HepG2 (cell line): ENCODE measurements around the gene TRAP1. TPM values are rescaled to one million over a fixed set of nuclear protein-coding genes. Genes with fewer than 3 reads are reported as not detected.
A peak's percentile ranks its signal among the peaks of the same experiment; 100 is the strongest.

Source experiments
- MAF1 ChIP-seq: sonication (generic); formaldehyde crosslinking; IDR thresholded peaks from 2 replicates; pipeline ENCODE4 v1.5.0; 2020; ENCODE audit warnings: missing genetic modification reagents, borderline replicate concordance
- MAZ ChIP-seq, 2 experiments: sonication (generic) in 1 of 2; formaldehyde crosslinking in 1 of 2; IDR thresholded peaks; 2 replicates each; pipeline versions ENCODE4 v1.5.0 to v1.6.1; 2012 to 2020; ENCODE audit warnings: low read depth in 2 of 2, mild to moderate bottlenecking in 2 of 2, borderline replicate concordance in 1 of 2, improper control_type of control experiment in 1 of 2, low read length in 1 of 2, missing genetic modification reagents in 1 of 2, moderate library complexity in 1 of 2
- NFE2L2 ChIP-seq: fragments of 150-350 bp; IDR thresholded peaks from 2 replicates; pipeline ENCODE4 v1.6.1; 2014; ENCODE audit warnings: low read length
- NR2C2 ChIP-seq: sonication (generic); formaldehyde crosslinking; IDR thresholded peaks from 2 replicates; pipeline ENCODE4 v1.4.0; 2020; ENCODE audit warnings: missing genetic modification reagents, mild to moderate bottlenecking, moderate library complexity, borderline replicate concordance
- RAD51 ChIP-seq: fragments of 450-650 bp; IDR thresholded peaks from 2 replicates; pipeline ENCODE4 v1.6.1; 2016; ENCODE audit warnings: borderline replicate concordance
- SUZ12 ChIP-seq: fragments of 150-350 bp; IDR thresholded peaks from 2 replicates; pipeline ENCODE4 v1.6.1; 2014; ENCODE audit warnings: low read depth, low read length
- ZEB1 ChIP-seq: IDR thresholded peaks from 2 replicates; pipeline ENCODE4 v1.6.1; 2012; ENCODE audit warnings: mild to moderate bottlenecking, low read depth, inconsistent platforms; ENCODE audit not compliant: insufficient replicate concordance
- ZMYM3 ChIP-seq: sonication (generic); formaldehyde crosslinking; IDR thresholded peaks from 2 replicates; pipeline ENCODE4 v1.5.1; 2020; ENCODE audit warnings: mild to moderate bottlenecking, missing genetic modification reagents
- ZNF10 ChIP-seq: sonication (generic); formaldehyde crosslinking; IDR thresholded peaks from 2 replicates; pipeline ENCODE4 v1.4.0; 2020; ENCODE audit warnings: mild to moderate bottlenecking, low read depth, missing genetic modification reagents, borderline replicate concordance
- polyA plus RNA-seq, 8 experiments: library from polyadenylated mRNA; depleted of rRNA in 3 of 8; stranded (reverse) in 7 of 8; unstranded in 1 of 8; fragments of >200 nt; fragmentation: Illumina TruSeq in 4 of 8; extraction: Trizol in 4 of 8; gene quantifications; 2 replicates each; pipeline versions ENCODE4 v1.2.1 to v1.2.3, GENCODE V29; 2011 to 2016; ENCODE audit warnings: low read depth in 4 of 8, missing spikeins in 1 of 8, mixed read lengths in 1 of 8; ENCODE audit not compliant: insufficient read depth in 1 of 8
- total RNA-seq, 5 experiments: library from RNA; depleted of rRNA; stranded (reverse); fragments of >200 nt; fragmentation: Illumina TruSeq; extraction: Trizol; gene quantifications; 2 replicates each; pipeline ENCODE4 v1.2.3, GENCODE V29; 2016; ENCODE audit warnings: low read depth in 1 of 5
- TF ChIP-seq, protein P1 (sequence below): sonication (generic); formaldehyde crosslinking; IDR thresholded peaks from 2 replicates; pipeline ENCODE4 v1.5.0; 2020; ENCODE audit warnings: mild to moderate bottlenecking, missing genetic modification reagents, borderline replicate concordance
- TF ChIP-seq, protein P2 (sequence below): IDR thresholded peaks from 2 replicates; pipeline ENCODE4 v1.6.1; 2016; ENCODE audit warnings: low read depth, borderline replicate concordance
- TF ChIP-seq, protein P3 (sequence below): sonication (generic); formaldehyde crosslinking; IDR thresholded peaks from 2 replicates; pipeline ENCODE4 v1.5.0; 2020; ENCODE audit warnings: missing genetic modification reagents, mild to moderate bottlenecking, borderline replicate concordance

Gene TRAP1
- total and polyA plus RNA-seq, 2 of the 13 experiments (the other 11 are each of a cell fraction or from before 2014, with no cell fraction given), result 127 to 240 TPM

DNA sequence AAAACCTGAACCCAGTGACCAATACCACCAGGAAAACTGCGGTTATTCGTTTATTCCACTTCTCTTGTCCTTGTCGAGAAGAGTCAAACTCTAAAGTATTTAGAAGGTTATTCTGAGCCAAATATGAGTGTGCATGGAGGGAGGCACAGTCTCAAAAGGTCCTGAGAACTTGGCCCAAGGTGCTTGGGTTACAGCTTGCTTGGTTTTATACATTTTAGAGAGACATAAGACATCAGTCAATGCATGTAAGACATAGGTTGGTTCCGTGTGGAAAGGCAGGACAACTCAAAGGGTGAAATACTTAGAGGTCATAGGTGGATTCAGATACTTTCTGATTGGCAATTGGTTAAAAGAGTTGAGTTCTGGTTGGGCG lies 681 bp upstream of the TRAP1 start (continued):
- TF ChIP-seq MAF1 (0 out of 2 replicates have a peak, but pooled peaks have one; percentile 10), ZMYM3 (CRISPR knock-in tag) (no peak), ZNF10 (CRISPR knock-in tag) (no peak), MAZ (IDR thresholded peaks at IDR 0.05; ENCODE audit: borderline replicate concordance, low read depth, low read length) (no peak), MAZ (CRISPR knock-in tag; IDR thresholded peaks at IDR 0.05; ENCODE audit: low read depth) (no peak), ZEB1 (no peak), RAD51 (no peak), SUZ12 (no peak), NFE2L2 (no peak), NR2C2 (no peak)
- TF ChIP-seq, protein P1, sequence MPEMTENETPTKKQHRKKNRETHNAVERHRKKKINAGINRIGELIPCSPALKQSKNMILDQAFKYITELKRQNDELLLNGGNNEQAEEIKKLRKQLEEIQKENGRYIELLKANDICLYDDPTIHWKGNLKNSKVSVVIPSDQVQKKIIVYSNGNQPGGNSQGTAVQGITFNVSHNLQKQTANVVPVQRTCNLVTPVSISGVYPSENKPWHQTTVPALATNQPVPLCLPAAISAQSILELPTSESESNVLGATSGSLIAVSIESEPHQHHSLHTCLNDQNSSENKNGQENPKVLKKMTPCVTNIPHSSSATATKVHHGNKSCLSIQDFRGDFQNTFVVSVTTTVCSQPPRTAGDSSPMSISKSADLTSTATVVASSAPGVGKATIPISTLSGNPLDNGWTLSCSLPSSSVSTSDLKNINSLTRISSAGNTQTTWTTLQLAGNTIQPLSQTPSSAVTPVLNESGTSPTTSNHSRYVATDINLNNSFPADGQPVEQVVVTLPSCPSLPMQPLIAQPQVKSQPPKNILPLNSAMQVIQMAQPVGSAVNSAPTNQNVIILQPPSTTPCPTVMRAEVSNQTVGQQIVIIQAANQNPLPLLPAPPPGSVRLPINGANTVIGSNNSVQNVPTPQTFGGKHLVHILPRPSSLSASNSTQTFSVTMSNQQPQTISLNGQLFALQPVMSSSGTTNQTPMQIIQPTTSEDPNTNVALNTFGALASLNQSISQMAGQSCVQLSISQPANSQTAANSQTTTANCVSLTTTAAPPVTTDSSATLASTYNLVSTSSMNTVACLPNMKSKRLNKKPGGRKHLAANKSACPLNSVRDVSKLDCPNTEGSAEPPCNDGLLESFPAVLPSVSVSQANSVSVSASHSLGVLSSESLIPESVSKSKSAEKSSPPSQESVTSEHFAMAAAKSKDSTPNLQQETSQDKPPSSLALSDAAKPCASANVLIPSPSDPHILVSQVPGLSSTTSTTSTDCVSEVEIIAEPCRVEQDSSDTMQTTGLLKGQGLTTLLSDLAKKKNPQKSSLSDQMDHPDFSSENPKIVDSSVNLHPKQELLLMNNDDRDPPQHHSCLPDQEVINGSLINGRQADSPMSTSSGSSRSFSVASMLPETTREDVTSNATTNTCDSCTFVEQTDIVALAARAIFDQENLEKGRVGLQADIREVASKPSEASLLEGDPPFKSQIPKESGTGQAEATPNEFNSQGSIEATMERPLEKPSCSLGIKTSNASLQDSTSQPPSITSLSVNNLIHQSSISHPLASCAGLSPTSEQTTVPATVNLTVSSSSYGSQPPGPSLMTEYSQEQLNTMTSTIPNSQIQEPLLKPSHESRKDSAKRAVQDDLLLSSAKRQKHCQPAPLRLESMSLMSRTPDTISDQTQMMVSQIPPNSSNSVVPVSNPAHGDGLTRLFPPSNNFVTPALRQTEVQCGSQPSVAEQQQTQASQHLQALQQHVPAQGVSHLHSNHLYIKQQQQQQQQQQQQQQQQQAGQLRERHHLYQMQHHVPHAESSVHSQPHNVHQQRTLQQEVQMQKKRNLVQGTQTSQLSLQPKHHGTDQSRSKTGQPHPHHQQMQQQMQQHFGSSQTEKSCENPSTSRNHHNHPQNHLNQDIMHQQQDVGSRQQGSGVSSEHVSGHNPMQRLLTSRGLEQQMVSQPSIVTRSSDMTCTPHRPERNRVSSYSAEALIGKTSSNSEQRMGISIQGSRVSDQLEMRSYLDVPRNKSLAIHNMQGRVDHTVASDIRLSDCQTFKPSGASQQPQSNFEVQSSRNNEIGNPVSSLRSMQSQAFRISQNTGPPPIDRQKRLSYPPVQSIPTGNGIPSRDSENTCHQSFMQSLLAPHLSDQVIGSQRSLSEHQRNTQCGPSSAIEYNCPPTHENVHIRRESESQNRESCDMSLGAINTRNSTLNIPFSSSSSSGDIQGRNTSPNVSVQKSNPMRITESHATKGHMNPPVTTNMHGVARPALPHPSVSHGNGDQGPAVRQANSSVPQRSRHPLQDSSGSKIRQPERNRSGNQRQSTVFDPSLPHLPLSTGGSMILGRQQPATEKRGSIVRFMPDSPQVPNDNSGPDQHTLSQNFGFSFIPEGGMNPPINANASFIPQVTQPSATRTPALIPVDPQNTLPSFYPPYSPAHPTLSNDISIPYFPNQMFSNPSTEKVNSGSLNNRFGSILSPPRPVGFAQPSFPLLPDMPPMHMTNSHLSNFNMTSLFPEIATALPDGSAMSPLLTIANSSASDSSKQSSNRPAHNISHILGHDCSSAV (CRISPR knock-in tag), result no peak
- TF ChIP-seq, protein P2, sequence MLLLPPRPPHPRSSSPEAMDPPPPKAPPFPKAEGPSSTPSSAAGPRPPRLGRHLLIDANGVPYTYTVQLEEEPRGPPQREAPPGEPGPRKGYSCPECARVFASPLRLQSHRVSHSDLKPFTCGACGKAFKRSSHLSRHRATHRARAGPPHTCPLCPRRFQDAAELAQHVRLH, result no peak
- TF ChIP-seq, protein P3, sequence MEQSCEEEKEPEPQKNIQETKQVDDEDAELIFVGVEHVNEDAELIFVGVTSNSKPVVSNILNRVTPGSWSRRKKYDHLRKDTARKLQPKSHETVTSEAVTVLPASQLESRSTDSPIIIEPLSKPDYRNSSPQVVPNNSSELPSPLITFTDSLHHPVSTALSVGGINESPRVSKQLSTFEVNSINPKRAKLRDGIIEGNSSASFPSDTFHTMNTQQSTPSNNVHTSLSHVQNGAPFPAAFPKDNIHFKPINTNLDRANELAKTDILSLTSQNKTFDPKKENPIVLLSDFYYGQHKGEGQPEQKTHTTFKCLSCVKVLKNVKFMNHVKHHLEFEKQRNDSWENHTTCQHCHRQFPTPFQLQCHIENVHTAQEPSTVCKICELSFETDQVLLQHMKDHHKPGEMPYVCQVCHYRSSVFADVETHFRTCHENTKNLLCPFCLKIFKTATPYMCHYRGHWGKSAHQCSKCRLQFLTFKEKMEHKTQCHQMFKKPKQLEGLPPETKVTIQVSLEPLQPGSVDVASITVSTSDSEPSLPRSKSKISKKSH (CRISPR knock-in tag), result no peak
